NCI-H69 (cell line): ENCODE results near the gene CASTOR1.

ENCODE experiments used
- DNase-seq: peaks from one replicate; lab custom pipeline; 2025; lab: John Stamatoyannopoulos, UW

Gene CASTOR1

GRCh38 chr22:30297991-30298701 lies 8.8 kb upstream of the CASTOR1 start:
- no peak for DNase-seq

- no peak for DNase-seq
Observed at GRCh38 chr22:30297276-30297990, 8.1 kb upstream of the CASTOR1 start.

GRCh38 chr22:30296833-30297232 lies 7.5 kb upstream of the CASTOR1 start:
- peak; percentile 37 for DNase-seq

GRCh38 chr22:30296324-30296723 lies 7.0 kb upstream of the CASTOR1 start:
- no peak for DNase-seq

GRCh38 chr22:30295576-30295975 lies 6.3 kb upstream of the CASTOR1 start:
- no peak for DNase-seq

GRCh38 chr22:30294830-30295229 lies 5.5 kb upstream of the CASTOR1 start:
- DNase-seq = no peak

- peak; percentile 21 for DNase-seq
Observed at GRCh38 chr22:30294066-30294465, 4.8 kb upstream of the CASTOR1 start.

GRCh38 chr22:30293026-30293425 lies 3.7 kb upstream of the CASTOR1 start:
- DNase-seq = no peak

- DNase-seq = no peak
Observed at GRCh38 chr22:30292069-30292970, 3.0 kb upstream of the CASTOR1 start.

GRCh38 chr22:30291058-30291892 lies 2.0 kb upstream of the CASTOR1 start:
- DNase-seq = peak; percentile 60

GRCh38 chr22:30290342-30291057 lies 1.2 kb upstream of the CASTOR1 start:
- peak; percentile 60 for DNase-seq

- no peak for DNase-seq
Observed at GRCh38 chr22:30289980-30290313, 642 bp upstream of the CASTOR1 start.

GRCh38 chr22:30288419-30289140 lies 725 bp downstream of the CASTOR1 start:
- DNase-seq = no peak

- DNase-seq = peak; percentile 79
Observed at GRCh38 chr22:30287648-30288418, 1.5 kb downstream of the CASTOR1 start.

- peak; percentile 61 for DNase-seq
Observed at GRCh38 chr22:30286813-30287647, 2.3 kb downstream of the CASTOR1 start.

GRCh38 chr22:30286331-30286730 lies 3.0 kb downstream of the CASTOR1 start:
- DNase-seq = no peak

GRCh38 chr22:30285846-30286200 lies 3.5 kb downstream of the CASTOR1 start:
- DNase-seq = no peak

GRCh38 chr22:30285176-30285845 lies 4.0 kb downstream of the CASTOR1 start:
- DNase-seq = no peak
